PC-3 (cell line): Measurements from ENCODE around the gene CHST3. TPM values are rescaled to one million over a fixed set of nuclear protein-coding genes. Genes with fewer than 3 reads are reported as not detected.

Experiments
- ATAC-seq: fragments of 200-7000 bp; cut with Tn5 transposase; 2 replicates; pipeline ENCODE4 v1.9.1; 2020; ENCODE audit warnings: mild to moderate bottlenecking, moderate library complexity
- BruUV-seq: library from RNA; stranded (reverse); fragments of 400-500 nt; replicated peaks from 2 replicates; lab custom pipeline; 2021; lab: Mats Ljungman, UMichigan
- CTCF ChIA-PET: fragments of 300-600 bp; sonication (Branson Sonifier 250); formaldehyde crosslinking; loops from one replicate; lab custom pipeline; 2022; ENCODE audit warnings: antibody characterized with exemption; lab: Charles Lee
- POLR2A ChIA-PET: fragments of 300-600 bp; sonication (Branson Sonifier 250); formaldehyde crosslinking; loops from one replicate; lab custom pipeline; 2022; ENCODE audit warnings: antibody characterized with exemption; ENCODE audit not compliant: unreplicated experiment; lab: Charles Lee
- DNase-seq: peaks from one replicate; pipeline ENCODE4 v3.0.0-alpha.2; 2015
- H2AFZ ChIP-seq: fragments of 300-600 bp; sonication (generic); 2 replicates; pipeline ENCODE4 v1.6.0; 2016; ENCODE audit warnings: antibody characterized with exemption, low read length
- H3F3A ChIP-seq: fragments of 300-600 bp; sonication (generic); one replicate; pipeline ENCODE4 v1.6.0; 2017; ENCODE audit warnings: antibody characterized with exemption, low read length, control low read depth, mild to moderate bottlenecking; ENCODE audit not compliant: unreplicated experiment
- H3K27ac ChIP-seq: fragments of 300-600 bp; sonication (generic); 2 replicates; pipeline ENCODE4 v1.5.1; 2016; ENCODE audit warnings: mild to moderate bottlenecking, low read length
- H3K27me3 ChIP-seq: fragments of 300-600 bp; sonication (generic); 2 replicates; pipeline ENCODE4 v1.6.1; 2016; ENCODE audit warnings: low read length, mixed read lengths
- H3K36me3 ChIP-seq: fragments of 300-600 bp; sonication (generic); 2 replicates; pipeline ENCODE4 v1.6.1; 2016; ENCODE audit warnings: low read depth, mixed run types, low read length, mixed read lengths
- H3K4me1 ChIP-seq: fragments of 300-600 bp; sonication (generic); 2 replicates; pipeline ENCODE4 v1.5.1; 2016; ENCODE audit warnings: low read length; ENCODE audit not compliant: insufficient read depth
- H3K4me2 ChIP-seq: fragments of 300-600 bp; sonication (generic); 2 replicates; pipeline ENCODE4 v1.6.0; 2016; ENCODE audit warnings: low read length
- H3K4me3 ChIP-seq: fragments of 300-600 bp; sonication (generic); 2 replicates; pipeline ENCODE4 v1.5.1; 2016; ENCODE audit warnings: mild to moderate bottlenecking, low read length, mixed read lengths
- H3K79me2 ChIP-seq: fragments of 300-600 bp; sonication (generic); 2 replicates; pipeline ENCODE4 v1.6.1; 2017; ENCODE audit warnings: low read length, mixed read lengths
- H3K9ac ChIP-seq: fragments of 300-600 bp; sonication (generic); 2 replicates; pipeline ENCODE4 v1.6.0; 2016; ENCODE audit warnings: mild to moderate bottlenecking, low read length
- H3K9me2 ChIP-seq: fragments of 300-600 bp; sonication (generic); replicated peaks from 2 replicates; pipeline ENCODE4 v1.6.1; 2016; ENCODE audit warnings: mixed run types, low read length, mixed read lengths
- H3K9me3 ChIP-seq: fragments of 300-600 bp; sonication (generic); 2 replicates; pipeline ENCODE4 v1.6.1; 2016; ENCODE audit warnings: low read length, mixed read lengths
- H4K20me1 ChIP-seq: fragments of 300-600 bp; sonication (generic); 2 replicates; pipeline ENCODE4 v1.6.1; 2016; ENCODE audit warnings: low read length, mixed read lengths
- EZH2 ChIP-seq: fragments of 300-600 bp; sonication (generic); IDR thresholded peaks from one replicate; pipeline ENCODE4 v1.6.1; 2017; ENCODE audit warnings: antibody characterized with exemption, mild to moderate bottlenecking, low read length; ENCODE audit not compliant: unreplicated experiment
- EZH2phosphoT487 ChIP-seq: fragments of 300-600 bp; sonication (generic); IDR thresholded peaks from 2 replicates; pipeline ENCODE4 v1.6.1; 2018; ENCODE audit warnings: mild to moderate bottlenecking, antibody characterized with exemption, low read length, borderline replicate concordance
- intact Hi-C: fragments of 100-400 bp; cut with micrococcal nuclease; formaldehyde crosslinking; loops from 2 replicates; pipeline ENCODE4 v1.9.0; 2023
- total RNA-seq: library from RNA; depleted of rRNA; stranded (reverse); fragments of >200 nt; gene quantifications from 2 replicates; pipeline ENCODE4 v1.2.3, GENCODE V29; 2014
- TF ChIP-seq, protein P1 (sequence below): fragments of 300-600 bp; sonication (generic); conservative IDR thresholded peaks from 2 replicates; pipeline ENCODE4 v1.5.1; 2017; ENCODE audit warnings: antibody characterized with exemption, low read depth, mild to moderate bottlenecking, low read length

The CHST3 gene
- total RNA-seq, 1 experiment from 2014 or later, result 12.7 TPM

DNA sequence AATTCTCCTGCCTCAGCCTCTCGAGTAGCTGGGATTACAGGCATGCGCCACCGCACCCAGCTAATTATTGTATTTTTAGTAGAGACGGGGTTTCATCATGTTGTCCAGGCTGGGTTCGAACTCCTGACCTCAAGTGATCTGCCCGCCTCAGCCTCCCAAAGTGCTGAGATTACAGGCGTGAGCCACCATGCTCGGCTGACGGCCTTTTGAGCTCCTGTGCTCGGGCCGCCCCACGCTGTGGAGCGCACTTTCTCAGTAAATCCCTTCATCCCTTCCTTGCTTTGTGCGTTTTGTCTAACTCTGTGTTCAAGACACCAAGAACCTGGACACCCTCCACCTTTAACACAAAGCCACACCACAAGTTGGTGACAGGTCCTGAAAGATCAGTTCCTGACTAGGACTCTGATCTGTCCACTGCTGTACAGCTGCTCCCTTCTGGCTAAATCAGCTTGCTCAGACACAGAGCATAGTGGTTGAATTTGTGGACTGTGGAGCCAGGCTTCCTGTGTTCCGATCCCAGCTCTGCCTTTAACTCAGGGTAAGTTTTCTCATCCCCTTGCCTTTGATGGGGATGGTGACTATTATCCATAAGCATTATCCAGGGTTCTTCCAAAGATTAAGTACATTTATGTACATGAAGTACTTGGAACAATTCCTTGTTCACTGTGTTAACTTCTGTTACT is 20.1 kb downstream of the CHST3 start:
- H3K79me2 ChIP-seq, result peaks cover 25% of the 10 kb centered on the region

DNA sequence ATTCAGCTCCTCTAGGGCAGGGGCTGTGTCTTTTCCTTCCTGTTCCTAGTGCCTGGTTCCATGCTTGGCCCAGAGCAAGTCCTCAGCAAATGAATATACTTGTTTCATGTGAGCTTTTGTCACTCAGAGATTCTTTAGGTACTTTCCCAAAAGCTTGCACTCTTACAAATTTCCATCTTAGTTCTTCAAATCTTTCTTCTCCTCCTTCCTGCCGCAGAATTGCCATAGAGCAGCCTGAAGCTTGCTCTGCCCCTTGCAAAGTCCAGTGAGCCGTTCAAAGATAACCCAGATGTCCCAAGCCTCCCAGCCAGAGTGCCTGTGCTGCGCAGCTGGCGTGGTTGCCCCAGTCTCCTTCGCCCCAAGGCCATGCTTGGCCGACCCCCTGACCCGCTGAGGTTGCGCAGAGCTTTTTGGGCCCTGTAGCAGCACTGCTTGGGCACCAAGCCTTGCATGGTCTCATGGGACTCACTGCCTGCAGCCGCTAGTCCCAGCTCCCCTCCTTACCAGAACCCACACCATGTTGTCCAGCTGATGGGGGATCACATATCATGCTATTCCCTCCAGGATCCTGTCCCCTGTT is 20.7 kb downstream of the CHST3 start:
- H3K4me3 ChIP-seq, result no peak overlapping the region
- intact Hi-C loops, result no loop called here
- no TSS peak for BruUV-seq
- no peaks in the 10 kb centered on the region for H3K36me3 ChIP-seq
- no peak overlapping the region for H3K4me2 ChIP-seq
- no peaks in the 10 kb centered on the region for H3F3A ChIP-seq
- TF ChIP-seq EZH2 (no peak), EZH2phosphoT487 (no peak)
- TF ChIP-seq, protein P1, sequence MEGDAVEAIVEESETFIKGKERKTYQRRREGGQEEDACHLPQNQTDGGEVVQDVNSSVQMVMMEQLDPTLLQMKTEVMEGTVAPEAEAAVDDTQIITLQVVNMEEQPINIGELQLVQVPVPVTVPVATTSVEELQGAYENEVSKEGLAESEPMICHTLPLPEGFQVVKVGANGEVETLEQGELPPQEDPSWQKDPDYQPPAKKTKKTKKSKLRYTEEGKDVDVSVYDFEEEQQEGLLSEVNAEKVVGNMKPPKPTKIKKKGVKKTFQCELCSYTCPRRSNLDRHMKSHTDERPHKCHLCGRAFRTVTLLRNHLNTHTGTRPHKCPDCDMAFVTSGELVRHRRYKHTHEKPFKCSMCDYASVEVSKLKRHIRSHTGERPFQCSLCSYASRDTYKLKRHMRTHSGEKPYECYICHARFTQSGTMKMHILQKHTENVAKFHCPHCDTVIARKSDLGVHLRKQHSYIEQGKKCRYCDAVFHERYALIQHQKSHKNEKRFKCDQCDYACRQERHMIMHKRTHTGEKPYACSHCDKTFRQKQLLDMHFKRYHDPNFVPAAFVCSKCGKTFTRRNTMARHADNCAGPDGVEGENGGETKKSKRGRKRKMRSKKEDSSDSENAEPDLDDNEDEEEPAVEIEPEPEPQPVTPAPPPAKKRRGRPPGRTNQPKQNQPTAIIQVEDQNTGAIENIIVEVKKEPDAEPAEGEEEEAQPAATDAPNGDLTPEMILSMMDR, result no peak
- H3K9me3 ChIP-seq, result no peaks in the 10 kb centered on the region
- no peaks in the 10 kb centered on the region; the same call in 1 of the 2 replicates for H4K20me1 ChIP-seq
- ChIA-PET CTCF (no interaction called here), POLR2A (no interaction called here)
- no peaks in the 10 kb centered on the region for H3K4me1 ChIP-seq
- H3K9ac ChIP-seq, result no peak overlapping the region
- peaks cover 18% of the 10 kb centered on the region for H3K79me2 ChIP-seq
- H3K27me3 ChIP-seq, result no peaks in the 10 kb centered on the region
- H3K9me2 ChIP-seq, result no peaks in the 10 kb centered on the region
- no peak for DNase-seq
- no peak overlapping the region for H3K27ac ChIP-seq
- no peak overlapping the region for H2AFZ ChIP-seq
- ATAC-seq, result no peak

More for the DNA sequence above, 20.1 kb downstream of the CHST3 start:
- intact Hi-C loops, result no loop called here
- Histone ChIP-seq H3F3A (no peaks in the 10 kb centered on the region), H3K9me2 (no peaks in the 10 kb centered on the region), H3K4me2 (no peak overlapping the region), H2AFZ (no peak overlapping the region), H3K4me3 (no peak overlapping the region), H4K20me1 (no peaks in the 10 kb centered on the region; the same call in 1 of the 2 replicates), H3K27ac (no peak overlapping the region), H3K4me1 (no peaks in the 10 kb centered on the region), H3K9me3 (no peaks in the 10 kb centered on the region), H3K36me3 (no peaks in the 10 kb centered on the region), H3K9ac (no peak overlapping the region), H3K27me3 (no peaks in the 10 kb centered on the region)
- TF ChIP-seq, protein P1, result no peak
- no peak for TF ChIP-seq EZH2phosphoT487
- no TSS peak for BruUV-seq
- no peak for ATAC-seq
- ChIA-PET POLR2A (no interaction called here), CTCF (no interaction called here)
- DNase-seq, result no peak
